ENCODE results near the gene ADARB2.

The ADARB2 gene

DNA sequence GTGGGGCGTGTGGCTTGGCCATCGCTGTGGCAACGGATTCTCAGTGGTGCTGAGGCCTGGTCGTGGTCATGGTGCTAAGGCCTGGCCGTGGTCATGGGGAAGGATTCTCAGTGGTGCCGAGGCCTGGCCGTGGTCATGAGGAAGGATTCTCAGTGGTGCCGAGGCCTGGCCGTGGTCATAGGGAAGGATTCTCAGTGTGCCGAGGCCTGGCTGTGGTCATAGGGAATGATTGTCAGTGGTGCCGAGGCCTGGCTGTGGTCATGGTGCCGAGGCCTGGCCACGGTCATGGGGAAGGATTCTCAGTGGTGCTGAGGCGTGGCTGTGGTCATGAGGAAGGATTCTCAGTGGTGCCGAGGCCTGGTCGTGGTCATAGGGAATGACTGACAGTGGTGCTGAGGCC is 327.9 kb downstream of the ADARB2 start:
- TF ChIP-seq CTCF (IDR thresholded peaks at IDR 0.05; ENCODE audit: low read depth, low read length) = no peak
- DNase-seq (ENCODE audit: extremely low read depth, low read depth) = no peak

DNA sequence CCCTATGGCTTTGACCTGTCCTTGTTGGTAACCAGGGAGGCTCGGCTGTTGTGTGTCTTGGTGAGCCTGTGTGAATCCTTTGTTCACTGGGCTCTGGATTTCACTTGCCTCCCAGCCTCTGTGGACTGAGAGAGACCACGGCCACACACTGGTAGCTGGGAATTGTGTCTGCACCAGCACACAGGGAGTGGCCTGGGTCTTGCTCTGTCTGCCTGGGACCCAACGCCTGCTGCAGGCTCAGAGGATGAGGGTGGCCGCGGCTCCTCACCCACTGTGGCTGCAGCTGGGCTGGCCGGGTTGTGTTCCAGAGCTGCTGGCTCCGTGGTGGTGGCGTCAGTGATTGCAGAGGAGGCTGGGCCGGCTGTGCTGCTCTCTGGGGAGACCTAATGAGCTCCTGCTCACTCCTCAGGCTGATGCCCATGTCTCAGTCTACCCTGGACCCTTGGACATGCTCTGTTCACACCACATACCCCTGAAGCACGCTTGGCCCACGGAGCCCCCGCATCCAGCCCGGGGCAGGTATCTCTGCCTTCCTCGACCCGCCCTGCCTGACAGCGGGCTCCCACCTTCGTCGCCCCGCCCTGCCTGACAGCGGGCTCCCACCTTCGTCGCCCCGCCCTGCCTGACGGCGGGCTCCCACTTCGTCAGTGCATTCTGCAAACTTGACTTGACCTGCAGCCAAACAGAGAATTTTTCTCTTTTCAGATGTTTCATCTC is 328.5 kb downstream of the ADARB2 start:
- DNase-seq (ENCODE audit: extremely low read depth, low read depth) = no peak
- TF ChIP-seq CTCF (IDR thresholded peaks at IDR 0.05; ENCODE audit: low read depth, low read length) = no peak

DNA sequence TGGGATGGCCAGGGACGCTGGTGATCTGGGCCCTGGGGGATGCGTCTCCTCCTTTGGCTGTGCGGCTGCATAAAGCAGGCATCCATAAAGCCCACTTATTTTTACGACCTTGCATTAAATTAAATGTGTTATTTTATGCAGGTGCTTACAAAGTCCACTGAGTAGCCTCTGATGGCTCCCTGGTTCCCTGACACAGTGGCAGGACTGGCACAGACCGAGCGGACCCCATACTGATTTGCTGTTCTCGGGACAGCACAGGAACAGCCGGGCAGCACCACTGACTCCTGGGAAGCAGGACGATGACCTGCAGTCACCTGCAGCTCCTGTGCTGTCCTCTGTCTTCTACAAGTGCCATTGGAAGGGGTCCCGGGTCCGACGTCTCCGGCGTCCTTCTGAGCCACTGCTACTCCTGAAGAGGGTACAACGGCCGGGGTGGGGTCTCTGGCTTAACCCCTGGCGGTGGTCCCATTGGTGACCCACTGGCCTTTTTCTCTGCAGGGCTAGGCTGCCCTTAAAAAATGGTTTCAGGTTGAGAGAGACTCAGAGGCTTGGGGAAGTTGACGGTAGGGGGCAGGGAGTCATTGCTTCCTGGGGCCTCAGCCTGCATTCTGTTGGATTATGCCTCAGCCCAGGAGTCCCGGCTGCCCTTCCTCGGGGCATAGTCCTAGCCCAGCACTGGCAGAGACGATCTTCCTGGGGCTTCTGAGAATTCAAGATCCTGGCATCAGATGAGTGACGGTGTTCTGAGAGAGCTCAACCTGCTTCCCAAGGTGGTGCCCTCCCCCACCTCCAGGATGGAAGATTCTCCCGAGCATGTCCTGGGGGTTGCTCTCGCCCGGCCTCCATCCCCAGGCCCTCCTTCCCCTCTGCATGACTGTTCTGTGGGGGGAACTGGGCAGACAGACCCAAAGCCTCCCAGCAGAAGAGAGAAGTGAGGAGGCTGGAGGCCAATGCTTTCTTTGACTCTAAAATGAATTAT is 330.1 kb downstream of the ADARB2 start:
- no peak for DNase-seq (ENCODE audit: extremely low read depth, low read depth)
- no peak for TF ChIP-seq CTCF (IDR thresholded peaks at IDR 0.05; ENCODE audit: low read depth, low read length)

GRCh38 chr10:1406132-1406966 is 331.0 kb downstream of the ADARB2 start:
- TF ChIP-seq CTCF (IDR thresholded peaks at IDR 0.05; ENCODE audit: low read depth, low read length) = no peak
- DNase-seq (ENCODE audit: extremely low read depth, low read depth) = no peak

GRCh38 chr10:1404323-1405260 is 332.7 kb downstream of the ADARB2 start:
- no peak for TF ChIP-seq CTCF (IDR thresholded peaks at IDR 0.05; ENCODE audit: low read depth, low read length)
- no peak for DNase-seq (ENCODE audit: extremely low read depth, low read depth)

- TF ChIP-seq CTCF (IDR thresholded peaks at IDR 0.05; ENCODE audit: low read depth, low read length) = no peak
Measured at GRCh38 chr10:1403508-1404322, 333.6 kb downstream of the ADARB2 start.

More at GRCh38 chr10:1403508-1404322, 333.6 kb downstream of the ADARB2 start:
- no peak for DNase-seq (ENCODE audit: extremely low read depth, low read depth)
